Kidney epithelial cell (primary cell): ENCODE results near the gene HOXD9. TPM values are rescaled to one million over a fixed set of nuclear protein-coding genes. Genes with fewer than 3 reads are reported as not detected.

Experiments used
- DNase-seq: peaks from one replicate; pipeline ENCODE4 v3.0.0-alpha.2; 2010; ENCODE audit warnings: low read depth
- H3K27me3 ChIP-seq: 2 replicates; pipeline ENCODE4 v1.6.0; 2011; ENCODE audit warnings: low read length; ENCODE audit not compliant: control insufficient read depth, insufficient read depth
- H3K36me3 ChIP-seq: 2 replicates; pipeline ENCODE4 v1.5.1; 2011; ENCODE audit warnings: low read length; ENCODE audit not compliant: control insufficient read depth, insufficient read depth
- H3K4me3 ChIP-seq: 2 replicates; pipeline ENCODE4 v1.5.1; 2011; ENCODE audit warnings: low read depth, mild to moderate bottlenecking, control low read depth, low read length
- CTCF ChIP-seq: IDR thresholded peaks from 2 replicates; pipeline ENCODE4 v1.5.1; 2011; ENCODE audit warnings: mild to moderate bottlenecking, moderate library complexity, low read length, control low read depth, inconsistent platforms; ENCODE audit not compliant: insufficient read depth, poor library complexity, severe bottlenecking
- total RNA-seq: library from RNA; depleted of rRNA; stranded (reverse); fragments of >200 nt; gene quantifications from 2 replicates; pipeline ENCODE4 v1.2.3, GENCODE V29; 2015

HOXD9 gene
- total RNA-seq, 1 donor from 2014 or later: 12.2 TPM

GRCh38 chr2:176149481-176149938 is 27.0 kb downstream of the HOXD9 start:
- Histone ChIP-seq H3K36me3 (peaks cover 3% of the 10 kb centered on the region), H3K4me3 (peak overlapping the region; percentile 33), H3K27me3 (no peaks in the 10 kb centered on the region)
- no peak for TF ChIP-seq CTCF
- DNase-seq: no peak

DNA sequence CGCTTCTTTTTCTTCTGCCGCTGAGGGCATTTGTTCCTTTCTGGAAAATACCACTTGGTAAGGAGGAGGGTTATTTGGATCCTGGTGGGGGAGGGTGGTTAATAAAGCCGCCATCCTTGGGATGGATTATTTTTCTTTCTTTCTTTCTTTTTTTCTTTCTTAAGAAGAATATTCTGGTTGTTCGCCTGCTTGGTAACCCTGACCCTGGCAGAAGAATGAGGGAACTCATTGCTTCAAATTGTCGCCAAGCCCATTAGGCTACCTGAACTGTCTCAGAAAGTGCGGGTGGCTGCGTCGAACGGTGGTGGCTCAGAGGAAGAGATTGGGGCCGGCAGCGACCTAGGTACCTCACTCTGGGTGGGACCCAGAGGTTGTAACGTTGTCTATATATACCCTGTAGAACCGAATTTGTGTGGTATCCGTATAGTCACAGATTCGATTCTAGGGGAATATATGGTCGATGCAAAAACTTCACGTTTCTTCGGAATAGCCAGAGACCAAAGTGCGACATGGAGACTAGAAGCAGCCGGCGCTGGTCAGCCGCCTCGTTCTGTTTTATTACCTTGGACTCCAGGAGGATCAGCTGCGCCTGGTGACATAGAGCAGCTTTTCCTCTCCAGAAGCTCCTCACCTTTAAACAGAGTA is 27.5 kb downstream of the HOXD9 start:
- no peak for TF ChIP-seq CTCF
- DNase-seq: no peak
- Histone ChIP-seq H3K36me3 (peaks cover 3% of the 10 kb centered on the region), H3K4me3 (peak overlapping the region; percentile 33), H3K27me3 (no peaks in the 10 kb centered on the region)

DNA sequence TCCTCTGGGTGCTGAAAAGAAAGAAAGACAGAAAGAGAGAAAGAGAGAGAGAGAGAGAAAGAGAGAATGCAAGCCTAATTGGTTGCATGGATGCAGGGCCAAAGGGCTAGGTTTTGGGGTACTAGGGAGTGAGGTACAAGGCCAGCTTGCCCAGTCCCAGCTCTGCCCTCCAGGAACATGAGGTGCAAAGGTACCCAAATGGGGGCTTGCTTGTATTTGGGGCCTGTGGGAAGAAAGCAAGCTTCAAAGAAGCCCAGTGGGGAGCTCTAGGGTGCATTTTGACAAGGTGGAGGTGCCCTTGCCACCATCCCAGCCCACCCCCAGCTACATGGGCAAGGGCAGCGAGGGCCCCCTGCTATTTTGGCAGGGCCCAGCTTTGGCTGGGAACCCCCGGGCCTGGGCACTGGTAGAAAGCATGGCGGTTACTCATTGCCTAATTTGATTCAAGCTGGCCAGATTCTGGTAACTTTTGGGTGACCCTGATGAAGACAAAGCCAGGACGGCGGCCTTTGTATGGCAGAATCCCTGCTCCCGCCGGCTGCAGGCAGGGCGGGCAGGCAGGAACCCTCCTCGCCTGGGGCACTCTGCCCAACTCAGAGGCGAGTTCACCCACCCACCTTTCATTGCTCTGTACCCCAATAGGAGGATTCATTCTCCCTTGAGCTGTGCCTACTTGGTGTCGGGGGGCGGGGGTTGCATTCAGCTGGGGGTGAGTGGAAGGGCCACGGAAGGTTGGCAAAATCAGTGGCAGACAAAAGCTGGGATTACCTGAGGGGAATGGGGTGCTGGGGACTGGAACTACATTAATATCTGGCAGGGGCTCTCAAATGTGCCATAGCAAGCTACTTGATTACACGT is 28.3 kb downstream of the HOXD9 start:
- no peak for DNase-seq
- H3K27me3 ChIP-seq: no peaks in the 10 kb centered on the region
- no peak for TF ChIP-seq CTCF
- H3K4me3 ChIP-seq: peak overlapping the region; percentile 59
- peaks cover 3% of the 10 kb centered on the region for H3K36me3 ChIP-seq

DNA sequence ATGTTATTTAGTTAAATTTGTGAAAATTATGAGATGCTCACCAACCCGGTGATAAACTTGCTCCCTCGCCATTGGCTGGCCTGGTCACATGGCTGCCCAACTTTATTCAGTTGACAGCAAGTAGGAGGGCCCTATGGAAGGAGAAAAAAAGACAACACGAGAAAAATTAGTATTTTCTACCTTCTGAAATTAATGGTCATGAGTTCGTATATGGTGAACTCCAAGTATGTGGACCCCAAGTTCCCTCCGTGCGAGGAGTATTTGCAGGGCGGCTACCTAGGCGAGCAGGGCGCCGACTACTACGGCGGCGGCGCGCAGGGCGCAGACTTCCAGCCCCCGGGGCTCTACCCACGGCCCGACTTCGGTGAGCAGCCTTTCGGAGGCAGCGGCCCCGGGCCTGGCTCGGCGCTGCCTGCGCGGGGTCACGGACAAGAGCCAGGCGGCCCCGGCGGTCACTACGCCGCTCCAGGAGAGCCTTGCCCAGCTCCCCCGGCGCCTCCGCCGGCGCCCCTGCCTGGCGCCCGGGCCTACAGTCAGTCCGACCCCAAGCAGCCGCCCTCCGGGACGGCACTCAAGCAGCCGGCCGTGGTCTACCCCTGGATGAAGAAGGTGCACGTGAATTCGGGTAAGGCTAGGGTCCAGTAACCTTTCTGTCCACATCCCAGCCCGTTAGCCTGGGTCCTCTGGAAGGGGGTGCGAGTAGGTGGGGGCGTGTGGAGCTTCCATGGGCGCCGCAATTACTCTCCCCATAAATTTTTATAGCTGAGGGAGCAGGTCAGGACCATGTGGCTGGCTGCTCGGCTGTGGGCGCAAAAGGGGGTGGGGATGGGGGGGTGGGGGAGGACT is 29.1 kb downstream of the HOXD9 start, which contains the start of gene HOXD4:
Gene HOXD4 (plus strand): TSS at position 109 of the 846 bp plus-strand sequence. CDS start 84 bp downstream, at position 193.
- no peak for TF ChIP-seq CTCF
- peaks cover 3% of the 10 kb centered on the region for H3K36me3 ChIP-seq
- H3K4me3 ChIP-seq: peak within 1 kb of the TSS; percentile 59
- DNase-seq: no peak
- no peaks in the 10 kb centered on the region for H3K27me3 ChIP-seq

DNA sequence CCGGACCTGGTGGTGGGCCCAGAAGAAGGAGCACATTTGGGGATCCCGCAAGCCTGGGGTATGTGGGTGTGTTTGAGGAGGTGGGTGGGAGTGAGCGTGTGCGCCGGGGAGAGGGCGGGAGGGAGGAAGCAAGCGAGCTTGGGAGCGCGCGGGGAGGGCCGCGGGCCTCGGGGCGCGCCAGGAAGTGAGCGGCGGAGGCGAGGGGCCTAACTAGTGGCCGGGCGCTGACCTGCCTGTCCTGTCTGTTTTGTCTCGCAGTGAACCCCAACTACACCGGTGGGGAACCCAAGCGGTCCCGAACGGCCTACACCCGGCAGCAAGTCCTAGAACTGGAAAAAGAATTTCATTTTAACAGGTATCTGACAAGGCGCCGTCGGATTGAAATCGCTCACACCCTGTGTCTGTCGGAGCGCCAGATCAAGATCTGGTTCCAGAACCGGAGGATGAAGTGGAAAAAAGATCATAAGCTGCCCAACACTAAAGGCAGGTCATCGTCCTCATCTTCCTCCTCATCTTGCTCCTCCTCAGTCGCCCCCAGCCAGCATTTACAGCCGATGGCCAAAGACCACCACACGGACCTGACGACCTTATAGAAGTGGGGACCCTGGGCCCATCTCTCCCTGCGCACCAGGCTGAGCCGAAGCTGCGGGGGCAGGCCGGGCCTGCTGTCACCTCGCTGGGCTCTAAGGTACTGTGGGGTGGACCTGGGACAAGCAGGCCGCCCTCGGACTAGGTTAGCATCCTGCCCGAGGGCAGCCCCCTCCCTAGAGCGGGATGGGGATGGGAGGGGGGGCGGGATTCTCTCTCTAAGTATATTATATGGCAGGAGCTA is 30.0 kb downstream of the HOXD9 start:
- DNase-seq: no peak
- Histone ChIP-seq H3K36me3 (peaks cover 3% of the 10 kb centered on the region), H3K27me3 (no peaks in the 10 kb centered on the region), H3K4me3 (peak overlapping the region; percentile 59)
- no peak for TF ChIP-seq CTCF
